WI38 (cell line): ENCODE data around the gene HPSE2.

Experiments
- H3K4me3 ChIP-seq: 2 replicates; pipeline ENCODE4 v1.5.1; 2011; ENCODE audit warnings: low read depth, mild to moderate bottlenecking, control low read depth, low read length
- CTCF ChIP-seq: IDR thresholded peaks from 2 replicates; pipeline ENCODE4 v1.5.1; 2012; ENCODE audit warnings: low read depth, mild to moderate bottlenecking, control low read depth, low read length

HPSE2 gene

GRCh38 chr10:98539578-98539977 is 696.1 kb downstream of the HPSE2 start:
- H3K4me3 ChIP-seq = no peak overlapping the region
- TF ChIP-seq CTCF = no peak

DNA sequence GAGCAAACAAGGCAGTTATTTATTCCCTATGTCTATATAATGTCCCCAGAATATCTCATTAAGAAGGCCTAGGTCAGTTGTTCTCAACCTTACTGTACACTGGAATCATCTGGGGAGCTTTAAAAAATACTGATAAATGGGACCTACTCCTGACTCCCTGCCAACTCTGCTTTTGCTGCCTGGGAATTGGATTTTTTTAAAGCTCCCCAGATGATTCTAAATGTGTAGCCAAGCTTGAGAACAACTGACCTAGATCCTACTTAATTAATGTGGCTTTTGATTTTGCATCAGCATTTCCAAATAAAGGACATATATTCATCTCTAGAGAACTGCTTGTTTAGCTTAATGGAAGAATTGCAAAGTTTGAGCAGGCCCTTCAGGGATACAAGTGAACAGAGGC is 697.2 kb downstream of the HPSE2 start:
- TF ChIP-seq CTCF = no peak

GRCh38 chr10:98536551-98536950 is 699.1 kb downstream of the HPSE2 start:
- TF ChIP-seq CTCF = no peak
- no peak overlapping the region for H3K4me3 ChIP-seq

More for the DNA sequence above, 697.2 kb downstream of the HPSE2 start:
- no peak overlapping the region for H3K4me3 ChIP-seq

- H3K4me3 ChIP-seq = no peak overlapping the region
- no peak for TF ChIP-seq CTCF
Measured at GRCh38 chr10:98533746-98534445, 701.8 kb downstream of the HPSE2 start.

- TF ChIP-seq CTCF = no peak
- H3K4me3 ChIP-seq = no peak overlapping the region
Measured at GRCh38 chr10:98533241-98533640, 702.4 kb downstream of the HPSE2 start.

GRCh38 chr10:98528805-98529183 is 706.9 kb downstream of the HPSE2 start:
- no peak overlapping the region for H3K4me3 ChIP-seq
- no peak for TF ChIP-seq CTCF

- no peak overlapping the region for H3K4me3 ChIP-seq
- TF ChIP-seq CTCF = no peak
Measured at GRCh38 chr10:98528166-98528804, 707.4 kb downstream of the HPSE2 start.
